Kidney (tissue), 14 donors: Measurements from ENCODE around the gene SORCS2. TPM values are rescaled to one million over a fixed set of nuclear protein-coding genes. Genes with fewer than 3 reads are reported as not detected.
"Not testable (repeated sequence)": the region's sequence is repeated elsewhere in the genome, so short reads cannot be mapped to it uniquely, and the experiment has no call there.

ENCODE experiments used
- DNase-seq, 5 donors: peaks; one replicate each; pipeline ENCODE4 v3.0.0-alpha.2; 2013 to 2020
- FAIRE-seq: peaks from 2 replicates; lab custom pipeline; 2012; peaks lifted over from hg19 to GRCh38; lab: Jason Lieb, UNC
- H3K27ac ChIP-seq, 2 donors: one replicate each; pipeline ENCODE4 v1.7.0; 2013; ENCODE audit warnings: low read depth in 2 of 2, low read length in 2 of 2, inconsistent platforms in 1 of 2
- H3K27me3 ChIP-seq: one replicate; pipeline ENCODE4 v1.7.1; 2013; ENCODE audit warnings: low read length, inconsistent platforms; ENCODE audit not compliant: control insufficient read depth, insufficient read depth
- H3K36me3 ChIP-seq, 3 donors: one replicate each; pipeline versions ENCODE4 v1.7.0 to v1.7.1; 2013; ENCODE audit warnings: low read length in 3 of 3, control low read depth in 1 of 3, inconsistent platforms in 1 of 3; ENCODE audit not compliant: insufficient read depth in 3 of 3, control insufficient read depth in 2 of 3
- H3K4me1 ChIP-seq, 3 donors: one replicate each; pipeline versions ENCODE4 v1.7.0 to v1.7.1; 2013; ENCODE audit warnings: low read length in 3 of 3, inconsistent platforms in 1 of 3, low read depth in 1 of 3; ENCODE audit not compliant: control insufficient read depth in 2 of 3, insufficient read depth in 2 of 3
- H3K4me3 ChIP-seq, 3 donors: one replicate each; pipeline versions ENCODE4 v1.7.0 to v1.8.1; 2013; ENCODE audit warnings: low read length in 3 of 3, control low read depth in 1 of 3, inconsistent platforms in 1 of 3
- H3K9ac ChIP-seq, 3 donors: one replicate each; pipeline versions ENCODE4 v1.7.0 to v1.7.1; 2013; ENCODE audit warnings: low read length in 3 of 3, control low read depth in 1 of 3, inconsistent platforms in 1 of 3
- H3K9me3 ChIP-seq, 3 donors: one replicate each; pipeline versions ENCODE4 v1.7.0 to v1.7.1; 2013; ENCODE audit warnings: low read length in 3 of 3, control low read depth in 1 of 3, inconsistent platforms in 1 of 3; ENCODE audit not compliant: control insufficient read depth in 2 of 3, insufficient read depth in 1 of 3
- CTCF ChIP-seq: IDR thresholded peaks from 3 replicates; pipeline ENCODE4 v1.5.1; 2012; ENCODE audit warnings: mild to moderate bottlenecking, moderate library complexity, borderline replicate concordance; ENCODE audit not compliant: insufficient read depth; ENCODE audit errors: extremely low read depth
- intact Hi-C: fragments of 100-400 bp; cut with DNase I; formaldehyde crosslinking; loops from one replicate; pipeline ENCODE4 v1.11.1; 2022
- polyA plus RNA-seq: library from polyadenylated mRNA; stranded (reverse); fragments of 350-450 nt; fragmentation: Illumina TruSeq; extraction: RNeasy Lipid Tissue Mini Kit (QIAGEN cat#74804); gene quantifications from one replicate; pipeline ENCODE4 v1.2.3, GENCODE V29; 2014; ENCODE audit warnings: low read depth, low replicate concordance; ENCODE audit not compliant: insufficient read depth
- total RNA-seq: library from RNA; stranded (reverse); fragmentation: NEBNext Ultra II Directional; extraction: Animal tissue kit (Norgen Biotek cat#: 25700); gene quantifications from one replicate; pipeline ENCODE4 v1.2.1, GENCODE V29; 2021
- donor health status: control.
- donor health status: control.
- donor health status: control.
- donor health status: control.
- donor health status: control.
- donor health status: DM: yes; HTN: yes; CAD: no.
- donor health status: Normal renal cell carcinoma (clear cell type).

Gene SORCS2
- total and polyA plus RNA-seq, 2 donors from 2014 or later: 6.1 to 9.1 TPM

DNA sequence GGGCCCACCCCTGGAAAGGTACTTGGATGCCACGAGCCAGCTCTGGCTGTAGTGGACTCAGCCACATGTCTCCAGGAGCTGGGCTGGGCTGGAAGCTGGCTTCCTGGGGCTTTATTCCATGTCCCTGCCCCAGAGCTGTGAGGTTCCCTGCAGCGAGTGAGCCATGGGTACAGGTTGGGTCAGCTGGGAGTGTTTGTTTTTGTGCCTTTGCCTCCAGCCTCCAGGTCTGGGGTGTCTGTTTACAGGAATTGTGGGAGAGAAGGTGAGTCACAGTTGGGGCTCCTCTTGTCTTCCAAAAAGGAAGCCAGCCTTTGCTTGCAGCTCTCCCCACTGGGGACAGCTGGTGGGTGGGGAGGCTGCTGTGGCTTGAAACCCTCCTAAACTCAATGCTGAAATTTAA, 21.5 kb downstream of the SORCS2 start:
- H3K9me3 ChIP-seq: peaks cover 0 to 7% (median 2%) of the 10 kb centered on the region in 3 donors
- no peak for FAIRE-seq
- peaks cover 0 to 2% (median 0%) of the 10 kb centered on the region in 3 donors for H3K4me1 ChIP-seq
- intact Hi-C loops: no loop called here
- no peak overlapping the region for H3K27ac ChIP-seq
- TF ChIP-seq CTCF: no peak
- H3K4me3 ChIP-seq: no peak overlapping the region
- no peaks in the 10 kb centered on the region for H3K27me3 ChIP-seq
- no peaks in the 10 kb centered on the region for H3K36me3 ChIP-seq
- H3K9ac ChIP-seq: no peak overlapping the region
- peak in 1 of 5 donors; percentile 40 for DNase-seq

- Histone ChIP-seq H3K9ac (no peak overlapping the region), H3K4me1 (peaks cover 0 to 2% (median 0%) of the 10 kb centered on the region in 3 donors), H3K27ac (no peak overlapping the region), H3K27me3 (no peaks in the 10 kb centered on the region), H3K36me3 (no peaks in the 10 kb centered on the region), H3K4me3 (no peak overlapping the region), H3K9me3 (peaks cover 0 to 7% (median 2%) of the 10 kb centered on the region in 3 donors)
- no peak for TF ChIP-seq CTCF
- DNase-seq (peak in 1 of 5 donors; percentile 4), FAIRE-seq (no peak)
- intact Hi-C loops: no loop called here
These were observed 22.0 kb downstream of the SORCS2 start for GRCh38 chr4:7214359-7214758.

DNA sequence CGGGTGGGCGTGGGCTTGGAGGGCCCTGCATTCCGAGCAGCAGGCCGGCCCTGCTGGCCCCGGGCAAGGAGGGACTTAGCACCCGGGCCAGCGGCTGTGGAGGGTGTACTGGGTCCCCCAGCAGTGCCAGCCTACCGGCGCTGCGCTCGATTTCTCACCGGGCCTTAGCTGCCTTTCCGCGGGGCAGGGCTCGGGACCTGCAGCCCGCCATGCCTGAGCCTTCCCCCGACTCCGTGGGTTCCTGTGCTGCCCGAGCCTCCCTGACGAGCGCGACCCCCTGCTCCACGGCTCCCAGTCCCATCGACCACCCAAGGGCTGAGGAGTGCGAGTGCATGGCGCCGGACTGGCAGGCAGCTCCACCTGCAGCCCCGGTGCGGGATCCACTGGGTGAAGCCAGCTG, 22.8 kb downstream of the SORCS2 start:
- FAIRE-seq, H3K27ac ChIP-seq, H3K9ac ChIP-seq, H3K9me3 ChIP-seq, intact Hi-C loops, H3K4me1 ChIP-seq, H3K36me3 ChIP-seq, H3K27me3 ChIP-seq, H3K4me3 ChIP-seq: not testable (repeated sequence)
- peak in 1 of 5 donors; percentile 18 for DNase-seq

GRCh38 chr4:7217039-7217438, 24.7 kb downstream of the SORCS2 start:
- Histone ChIP-seq H3K9me3 (peaks cover 0 to 7% (median 2%) of the 10 kb centered on the region in 3 donors), H3K4me3 (no peak overlapping the region), H3K4me1 (peaks cover 0 to 2% (median 0%) of the 10 kb centered on the region in 3 donors), H3K36me3 (no peaks in the 10 kb centered on the region), H3K27me3 (no peaks in the 10 kb centered on the region), H3K27ac (no peak overlapping the region), H3K9ac (no peak overlapping the region)
- intact Hi-C loops: no loop called here
- no peak for TF ChIP-seq CTCF
- no peak for FAIRE-seq
- DNase-seq: peak in 1 of 5 donors; percentile 59
